Heart right ventricle (tissue), 16 donors: ENCODE results near the gene SPPL2C. TPM values are rescaled to one million over a fixed set of nuclear protein-coding genes. Genes with fewer than 3 reads are reported as not detected.

ENCODE experiments used
- ATAC-seq, 8 donors: fragments of 200-7000 bp; cut with Tn5 transposase; one replicate each; pipeline ENCODE4 v1.9.1; 2020; ENCODE audit warnings: mild to moderate bottlenecking in 8 of 8, moderate library complexity in 8 of 8, moderate number of reproducible peaks in 1 of 8
- DNase-seq, 2 donors: peaks; one replicate each; pipeline ENCODE4 v3.0.0-alpha.2; 2020
- H3K27ac ChIP-seq, 10 donors: fragments of 200-600 bp; sonication (generic) in 2 of 10; one replicate each; pipeline versions ENCODE4 v1.5.0 to v1.8.0; 2020 to 2022; ENCODE audit warnings: mild to moderate bottlenecking in 3 of 10
- H3K27me3 ChIP-seq, 7 donors: fragments of 200-600 bp; one replicate each; pipeline ENCODE4 v1.8.0; 2021 to 2022; ENCODE audit warnings: mild to moderate bottlenecking in 2 of 7
- H3K36me3 ChIP-seq, 9 donors: fragments of 200-600 bp; sonication (generic) in 1 of 9; one replicate each; pipeline versions ENCODE4 v1.5.0 to v1.8.0; 2020 to 2022; ENCODE audit warnings: mild to moderate bottlenecking in 2 of 9
- H3K4me1 ChIP-seq, 9 donors: fragments of 200-600 bp; sonication (generic) in 1 of 9; one replicate each; pipeline versions ENCODE4 v1.5.0 to v1.8.0; 2020 to 2022; ENCODE audit warnings: mild to moderate bottlenecking in 4 of 9
- H3K4me3 ChIP-seq, 10 donors: fragments of 200-600 bp; sonication (generic) in 2 of 10; one replicate each; pipeline versions ENCODE4 v1.5.0 to v1.8.0; 2020 to 2022; ENCODE audit warnings: mild to moderate bottlenecking in 7 of 10, moderate library complexity in 2 of 10
- H3K9me3 ChIP-seq, 11 donors: fragments of 200-600 bp in 10 of 11; sonication (generic) in 2 of 11; one replicate each; pipeline versions ENCODE4 v1.5.0 to v1.8.0; 2013 to 2022; ENCODE audit warnings: mild to moderate bottlenecking in 2 of 11, control low read depth in 1 of 11, moderate library complexity in 1 of 11
- WGBS, 2 donors: extraction: QIAGEN DNeasy Blood & Tissue Kit; methylation state at CpG; one replicate each; pipeline ENCODE4 v1.1.7; 2013; ENCODE audit warnings: inconsistent platforms in 1 of 2; 5-methylcytosine and 5-hydroxymethylcytosine counted together
- intact Hi-C, 10 donors: fragments of 100-400 bp; cut with DNase I; formaldehyde crosslinking; loops; one replicate each; pipeline versions ENCODE4 v1.11.1 to v1.14.2; 2022
- polyA plus RNA-seq, 2 donors: library from polyadenylated mRNA; stranded (reverse); fragments of 200-250 nt; gene quantifications; one replicate each; pipeline ENCODE4 v1.2.3, GENCODE V29; 2013
- total RNA-seq, 10 donors: library from RNA; stranded (reverse); fragmentation: NEBNext Ultra II Directional in 3 of 10; extraction: Animal tissue kit (Norgen Biotek cat#: 25700) in 3 of 10; gene quantifications; one replicate each; pipeline versions ENCODE4 v1.2.1 to v1.2.4, GENCODE V29; 2021 to 2023
- TF ChIP-seq, protein P1 (sequence below), 9 donors: fragments of 200-600 bp; sonication (generic) in 2 of 9; IDR thresholded peaks; one replicate each; pipeline versions ENCODE4 v1.5.0 to v1.8.0; 2021 to 2022; ENCODE audit warnings: antibody characterized with exemption in 9 of 9, mild to moderate bottlenecking in 5 of 9, moderate library complexity in 1 of 9
- donor health status: Arrhythmogenic right ventricular cardiomyopathy.
- donor health status: ischemic (EF 13 %, LVEDD 7.1; RV severe dilation, severe dysfunction).
- donor health status: healthy with polysubstance abuse.
- donor health status: DM: no; HTN: yes; CAD: no.
- donor health status: DM: no; HTN: no; CAD: no.
- donor health status: ischemic (EF 25% LVEDD 6.9; RV normal size, moderate dysfunction).
- donor health status: ischemic (EF 25% LVEDD 5.7; RV mildly dilated, moderate dysfunction).
- donor health status: healthy.
- donor health status: DM: yes; HTN: yes; CAD: no.
- donor health status: Ischemic cardiomyopathy.
- donor health status: ischemic (EF 35%, LVEDD 5.7; RV mildly dilated, moderate dysfunction).
- donor health status: nonischemic (EF 11% LVEDD 7.7; RV severe dilation, severe dysfunction).
- donor health status: DM: yes; HTN: yes; CAD: no.
- donor health status: PGD.
- donor health status: ischemic (EF 29% LVEDD 5.4; RV normal size, mild dysfunction).
- donor health status: nonischemic (EF 23%, LVEDD 6.1; RV moderate dilation, normal function).

SPPL2C gene
- total and polyA plus RNA-seq, 12 donors, result not detected

DNA sequence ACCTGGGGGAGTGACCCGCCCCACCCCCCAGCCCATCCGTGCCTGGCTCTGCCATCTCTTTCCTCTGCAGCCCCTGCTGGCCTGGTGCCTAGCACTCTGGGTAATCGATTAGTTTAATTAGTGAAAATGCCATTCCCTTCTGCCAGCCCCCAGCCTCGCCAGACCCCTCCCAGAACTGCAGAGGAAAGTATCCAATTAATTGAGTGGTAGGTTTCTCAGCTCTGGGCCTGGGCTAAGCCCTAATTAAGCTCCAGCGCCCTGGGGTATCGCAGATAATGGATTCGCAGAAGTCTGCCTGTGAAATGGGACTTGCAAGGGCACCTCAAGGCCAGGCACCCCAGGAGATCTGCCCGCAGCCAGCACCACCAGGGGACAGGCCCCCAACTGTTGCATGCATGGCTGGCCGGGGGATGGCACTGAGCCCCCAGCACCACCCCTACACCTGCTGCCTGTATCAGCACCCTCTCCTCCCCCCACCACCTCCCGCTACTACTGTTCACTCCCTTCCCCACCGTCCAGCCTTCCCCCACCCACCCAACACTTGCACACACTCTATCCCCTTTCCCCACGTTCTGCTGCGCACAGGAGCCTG is 19.7 kb upstream of the SPPL2C start:
- Histone ChIP-seq H3K4me3 (no peak overlapping the region), H3K27ac (no peak overlapping the region), H3K9me3 (no peaks in the 10 kb centered on the region), H3K36me3 (no peaks in the 10 kb centered on the region), H3K4me1 (no peaks in the 10 kb centered on the region), H3K27me3 (peaks cover 0 to 71% (median 17%) of the 10 kb centered on the region in 7 donors)
- intact Hi-C loops, result loop anchor here in 1 of 10 donors (10.0 kb wide), 1 partner anchor 100 kb away; no protein-coding TSS in a partner anchor
- TF ChIP-seq, protein P1, sequence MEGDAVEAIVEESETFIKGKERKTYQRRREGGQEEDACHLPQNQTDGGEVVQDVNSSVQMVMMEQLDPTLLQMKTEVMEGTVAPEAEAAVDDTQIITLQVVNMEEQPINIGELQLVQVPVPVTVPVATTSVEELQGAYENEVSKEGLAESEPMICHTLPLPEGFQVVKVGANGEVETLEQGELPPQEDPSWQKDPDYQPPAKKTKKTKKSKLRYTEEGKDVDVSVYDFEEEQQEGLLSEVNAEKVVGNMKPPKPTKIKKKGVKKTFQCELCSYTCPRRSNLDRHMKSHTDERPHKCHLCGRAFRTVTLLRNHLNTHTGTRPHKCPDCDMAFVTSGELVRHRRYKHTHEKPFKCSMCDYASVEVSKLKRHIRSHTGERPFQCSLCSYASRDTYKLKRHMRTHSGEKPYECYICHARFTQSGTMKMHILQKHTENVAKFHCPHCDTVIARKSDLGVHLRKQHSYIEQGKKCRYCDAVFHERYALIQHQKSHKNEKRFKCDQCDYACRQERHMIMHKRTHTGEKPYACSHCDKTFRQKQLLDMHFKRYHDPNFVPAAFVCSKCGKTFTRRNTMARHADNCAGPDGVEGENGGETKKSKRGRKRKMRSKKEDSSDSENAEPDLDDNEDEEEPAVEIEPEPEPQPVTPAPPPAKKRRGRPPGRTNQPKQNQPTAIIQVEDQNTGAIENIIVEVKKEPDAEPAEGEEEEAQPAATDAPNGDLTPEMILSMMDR (IDR thresholded peaks at IDR 0.05), result no peak
- ATAC-seq (no peak), DNase-seq (no peak)
- 68 to 75% methylated on average over 13 of the region's 13 CpGs for WGBS, 2 donors

DNA sequence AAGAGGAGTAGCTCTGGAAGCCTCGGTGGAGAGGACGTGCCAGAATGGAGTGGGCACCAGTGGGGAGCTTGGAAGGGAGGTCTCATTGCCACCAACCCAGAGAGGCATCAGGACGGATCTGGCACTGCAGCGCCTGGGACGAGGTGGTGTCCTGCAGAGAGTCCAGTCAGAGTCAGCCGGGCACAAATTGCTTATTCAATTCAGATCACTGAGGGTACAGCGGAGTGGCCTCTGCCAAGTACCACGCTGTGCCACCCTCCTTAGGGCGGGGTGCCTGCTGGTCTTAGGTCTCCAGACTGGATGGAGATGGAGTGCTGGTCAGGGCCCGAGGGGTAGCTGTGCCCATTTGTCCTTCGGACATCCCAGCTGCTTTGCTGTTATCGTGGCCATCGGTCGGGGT is 18.9 kb upstream of the SPPL2C start:
- intact Hi-C loops, result loop anchor here in 1 of 10 donors (10.0 kb wide), 1 partner anchor 101 kb away; no protein-coding TSS in a partner anchor
- no peaks in the 10 kb centered on the region for H3K9me3 ChIP-seq
- no peaks in the 10 kb centered on the region for H3K36me3 ChIP-seq
- peaks cover 0 to 71% (median 24%) of the 10 kb centered on the region in 7 donors for H3K27me3 ChIP-seq
- 82 to 88% methylated on average over 14 of the region's 14 CpGs for WGBS, 2 donors
- no peak for ATAC-seq
- TF ChIP-seq, protein P1 (IDR thresholded peaks at IDR 0.05), result no peak
- no peak overlapping the region for H3K27ac ChIP-seq
- DNase-seq, result no peak
- no peaks in the 10 kb centered on the region for H3K4me1 ChIP-seq
- no peak overlapping the region for H3K4me3 ChIP-seq

DNA sequence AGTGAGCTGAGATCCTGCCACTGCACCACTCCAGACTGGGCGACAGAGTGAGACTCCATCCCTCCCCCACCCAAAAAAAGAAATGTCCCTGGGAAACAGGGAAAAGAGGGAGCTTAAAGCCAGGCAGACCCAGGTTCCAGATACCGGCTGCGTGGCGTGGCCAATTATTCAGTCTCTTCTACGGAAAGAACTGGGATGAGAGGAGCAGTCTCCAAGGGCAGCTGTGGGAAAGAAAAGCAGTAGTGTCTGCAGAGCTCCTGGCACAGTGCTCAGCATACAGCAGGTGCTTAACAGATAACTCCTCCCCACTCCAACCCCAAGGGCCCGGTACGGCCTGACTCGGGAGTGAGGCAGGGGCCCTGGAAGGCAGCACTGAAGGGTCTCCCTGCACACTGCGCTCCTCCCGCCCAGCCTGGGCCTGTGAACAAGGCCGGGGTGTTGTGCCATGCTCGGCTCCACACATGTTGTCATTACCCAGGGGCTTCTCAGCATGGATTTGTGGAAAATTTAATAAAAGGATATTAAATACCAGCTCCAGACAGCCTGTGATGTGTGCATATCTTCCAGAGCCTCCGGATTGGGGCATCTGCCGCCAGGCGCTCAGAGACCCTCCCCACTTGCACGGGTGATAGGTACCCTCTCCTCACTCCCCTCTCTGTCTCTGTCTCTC is 17.6 kb upstream of the SPPL2C start:
- intact Hi-C loops, result loop anchor here in 1 of 10 donors (10.0 kb wide), 1 partner anchor 102 kb away; no protein-coding TSS in a partner anchor
- ATAC-seq, result no peak
- H3K27ac ChIP-seq, result no peak overlapping the region
- TF ChIP-seq, protein P1 (IDR thresholded peaks at IDR 0.05), result no peak
- no peak for DNase-seq
- H3K9me3 ChIP-seq, result no peaks in the 10 kb centered on the region
- WGBS, 2 donors, result 79% methylated on average over 16 of the region's 16 CpGs
- H3K4me1 ChIP-seq, result no peaks in the 10 kb centered on the region
- H3K4me3 ChIP-seq, result no peak overlapping the region
- H3K27me3 ChIP-seq, result peaks cover 0 to 75% (median 30%) of the 10 kb centered on the region in 7 donors
- H3K36me3 ChIP-seq, result no peaks in the 10 kb centered on the region

DNA sequence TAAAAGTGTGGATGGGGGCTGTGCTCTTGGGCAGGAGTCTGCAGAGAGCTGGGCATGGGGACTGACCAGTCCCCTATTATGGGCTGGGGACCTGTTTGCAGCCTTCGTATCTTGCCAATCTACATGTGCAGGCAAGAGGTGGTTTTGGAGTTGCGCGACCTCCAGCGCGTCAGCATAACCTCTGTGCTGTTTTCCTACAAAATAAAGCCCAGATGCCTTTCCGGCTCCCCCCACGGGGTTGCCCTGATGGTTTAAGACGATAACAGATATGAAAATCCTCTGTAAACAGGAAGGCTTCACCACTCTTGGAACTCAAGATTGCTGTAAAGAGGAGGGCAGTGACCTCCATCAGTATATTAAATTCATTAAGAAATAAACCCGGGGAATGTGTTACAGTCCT is 16.5 kb upstream of the SPPL2C start:
- 57 to 74% methylated on average over 9 of the region's 9 CpGs for WGBS, 2 donors
- TF ChIP-seq, protein P1 (IDR thresholded peaks at IDR 0.05), result no peak
- DNase-seq (no peak), ATAC-seq (no peak)
- no peak overlapping the region for H3K4me3 ChIP-seq
- H3K27me3 ChIP-seq, result peaks cover 0 to 77% (median 33%) of the 10 kb centered on the region in 7 donors
- no peaks in the 10 kb centered on the region for H3K4me1 ChIP-seq
- no peaks in the 10 kb centered on the region for H3K9me3 ChIP-seq
- no peak overlapping the region for H3K27ac ChIP-seq
- intact Hi-C loops, result loop anchor here in 2 of 10 donors (1.0 to 10.0 kb wide), 2 partner anchors 103 to 186 kb away; no protein-coding TSS in a partner anchor
- no peaks in the 10 kb centered on the region for H3K36me3 ChIP-seq
